ENCODE data around the gene LIX1L. TPM values are rescaled to one million over a fixed set of nuclear protein-coding genes. Genes with fewer than 3 reads are reported as not detected.
A peak's percentile ranks its signal among the peaks of the same experiment; 100 is the strongest.

The LIX1L gene
- total and polyA plus RNA-seq, 2 of the 13 experiments (the other 11 are each of a cell fraction or from before 2014, with no cell fraction given) = 8.1 to 24.9 TPM

DNA sequence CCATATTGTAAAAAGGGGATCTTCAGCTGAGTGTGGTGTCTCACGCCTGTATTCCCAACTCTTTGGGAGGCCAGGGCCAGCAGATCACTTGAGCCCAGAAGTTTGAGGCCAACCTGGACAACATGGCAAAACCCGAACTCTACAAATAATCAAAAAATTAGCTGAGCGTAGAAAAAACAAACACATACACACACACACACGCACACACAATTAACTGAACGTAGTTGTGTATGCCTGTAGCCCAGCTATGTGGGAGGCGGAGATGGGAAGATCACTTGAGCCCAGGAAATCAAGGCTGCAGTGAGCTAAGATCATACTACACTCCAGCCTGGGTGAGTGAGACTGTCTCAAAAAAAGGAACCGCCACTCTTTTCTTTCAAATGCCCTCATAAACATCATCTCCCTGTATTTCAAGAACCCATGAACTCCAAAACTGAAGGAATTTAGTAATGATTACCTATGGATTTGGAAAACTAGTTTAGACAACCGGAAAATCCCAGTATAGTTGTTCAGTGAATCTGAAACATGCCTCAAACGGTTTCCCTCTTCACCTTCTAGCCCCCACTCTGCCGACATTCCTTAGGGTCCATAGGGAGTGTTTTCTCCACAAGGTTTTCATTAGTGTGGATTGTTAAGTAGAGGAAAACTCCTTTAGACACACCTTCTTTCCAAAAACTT, 34.1 kb upstream of the LIX1L start (continued):
- TF ChIP-seq, protein P1, sequence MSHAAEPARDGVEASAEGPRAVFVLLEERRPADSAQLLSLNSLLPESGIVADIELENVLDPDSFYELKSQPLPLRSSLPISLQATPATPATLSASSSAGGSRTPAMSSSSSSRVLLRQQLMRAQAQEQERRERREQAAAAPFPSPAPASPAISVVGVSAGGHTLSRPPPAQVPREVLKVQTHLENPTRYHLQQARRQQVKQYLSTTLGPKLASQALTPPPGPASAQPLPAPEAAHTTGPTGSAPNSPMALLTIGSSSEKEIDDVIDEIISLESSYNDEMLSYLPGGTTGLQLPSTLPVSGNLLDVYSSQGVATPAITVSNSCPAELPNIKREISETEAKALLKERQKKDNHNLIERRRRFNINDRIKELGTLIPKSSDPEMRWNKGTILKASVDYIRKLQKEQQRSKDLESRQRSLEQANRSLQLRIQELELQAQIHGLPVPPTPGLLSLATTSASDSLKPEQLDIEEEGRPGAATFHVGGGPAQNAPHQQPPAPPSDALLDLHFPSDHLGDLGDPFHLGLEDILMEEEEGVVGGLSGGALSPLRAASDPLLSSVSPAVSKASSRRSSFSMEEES (CRISPR knock-in tag; IDR thresholded peaks at IDR 0.05) = no peak
- TF ChIP-seq JUND (CRISPR knock-in tag; IDR thresholded peaks at IDR 0.05) = no peak
- no peak for TF ChIP-seq IRX3 (CRISPR knock-in tag; IDR thresholded peaks at IDR 0.05; ENCODE audit: borderline replicate concordance, low read depth)
- no peak for TF ChIP-seq ZNF747 (CRISPR knock-in tag; IDR thresholded peaks at IDR 0.05; ENCODE audit: borderline replicate concordance)
- TF ChIP-seq ARNT2 (CRISPR knock-in tag; IDR thresholded peaks at IDR 0.05; ENCODE audit: low read depth) = no peak; the same call in 1 of the 2 replicates
- TF ChIP-seq ZKSCAN1 (IDR thresholded peaks at IDR 0.05; ENCODE audit: low read length) = no peak
- TF ChIP-seq CREB1 (IDR thresholded peaks at IDR 0.05) = no peak
- TF ChIP-seq CREB1 (CRISPR knock-in tag; IDR thresholded peaks at IDR 0.05) = no peak
- no peak for TF ChIP-seq SETDB1 (CRISPR knock-in tag; IDR thresholded peaks at IDR 0.05; ENCODE audit: borderline replicate concordance)
- no peak for TF ChIP-seq FOXP1 (IDR thresholded peaks at IDR 0.05)
- no peak for TF ChIP-seq FOXP1 (CRISPR knock-in tag; IDR thresholded peaks at IDR 0.05)
- no peak for TF ChIP-seq ZNF766 (CRISPR knock-in tag; IDR thresholded peaks at IDR 0.05; ENCODE audit: borderline replicate concordance)
- no peak for TF ChIP-seq HOXA7 (CRISPR knock-in tag; IDR thresholded peaks at IDR 0.05)
- peak; percentile 42; the same call in 1 of the 2 replicates for TF ChIP-seq FOXK1 (CRISPR knock-in tag; IDR thresholded peaks at IDR 0.05; ENCODE audit: borderline replicate concordance, low read depth)
- TF ChIP-seq NR3C1 (CRISPR knock-in tag; IDR thresholded peaks at IDR 0.05) = no peak
- no peak for TF ChIP-seq ZNF605 (CRISPR knock-in tag; IDR thresholded peaks at IDR 0.05)
- TF ChIP-seq NCOR1 (IDR thresholded peaks at IDR 0.05; ENCODE audit: borderline replicate concordance, low read length) = no peak
- TF ChIP-seq, protein P2, sequence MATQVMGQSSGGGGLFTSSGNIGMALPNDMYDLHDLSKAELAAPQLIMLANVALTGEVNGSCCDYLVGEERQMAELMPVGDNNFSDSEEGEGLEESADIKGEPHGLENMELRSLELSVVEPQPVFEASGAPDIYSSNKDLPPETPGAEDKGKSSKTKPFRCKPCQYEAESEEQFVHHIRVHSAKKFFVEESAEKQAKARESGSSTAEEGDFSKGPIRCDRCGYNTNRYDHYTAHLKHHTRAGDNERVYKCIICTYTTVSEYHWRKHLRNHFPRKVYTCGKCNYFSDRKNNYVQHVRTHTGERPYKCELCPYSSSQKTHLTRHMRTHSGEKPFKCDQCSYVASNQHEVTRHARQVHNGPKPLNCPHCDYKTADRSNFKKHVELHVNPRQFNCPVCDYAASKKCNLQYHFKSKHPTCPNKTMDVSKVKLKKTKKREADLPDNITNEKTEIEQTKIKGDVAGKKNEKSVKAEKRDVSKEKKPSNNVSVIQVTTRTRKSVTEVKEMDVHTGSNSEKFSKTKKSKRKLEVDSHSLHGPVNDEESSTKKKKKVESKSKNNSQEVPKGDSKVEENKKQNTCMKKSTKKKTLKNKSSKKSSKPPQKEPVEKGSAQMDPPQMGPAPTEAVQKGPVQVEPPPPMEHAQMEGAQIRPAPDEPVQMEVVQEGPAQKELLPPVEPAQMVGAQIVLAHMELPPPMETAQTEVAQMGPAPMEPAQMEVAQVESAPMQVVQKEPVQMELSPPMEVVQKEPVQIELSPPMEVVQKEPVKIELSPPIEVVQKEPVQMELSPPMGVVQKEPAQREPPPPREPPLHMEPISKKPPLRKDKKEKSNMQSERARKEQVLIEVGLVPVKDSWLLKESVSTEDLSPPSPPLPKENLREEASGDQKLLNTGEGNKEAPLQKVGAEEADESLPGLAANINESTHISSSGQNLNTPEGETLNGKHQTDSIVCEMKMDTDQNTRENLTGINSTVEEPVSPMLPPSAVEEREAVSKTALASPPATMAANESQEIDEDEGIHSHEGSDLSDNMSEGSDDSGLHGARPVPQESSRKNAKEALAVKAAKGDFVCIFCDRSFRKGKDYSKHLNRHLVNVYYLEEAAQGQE (IDR thresholded peaks at IDR 0.05; ENCODE audit: borderline replicate concordance in 1 of 2, low read depth in 1 of 2, low read length in 2 of 2) = no peak
- TF ChIP-seq NBN (conservative IDR thresholded peaks at IDR 0.05) = no peak
- TF ChIP-seq, protein P3, sequence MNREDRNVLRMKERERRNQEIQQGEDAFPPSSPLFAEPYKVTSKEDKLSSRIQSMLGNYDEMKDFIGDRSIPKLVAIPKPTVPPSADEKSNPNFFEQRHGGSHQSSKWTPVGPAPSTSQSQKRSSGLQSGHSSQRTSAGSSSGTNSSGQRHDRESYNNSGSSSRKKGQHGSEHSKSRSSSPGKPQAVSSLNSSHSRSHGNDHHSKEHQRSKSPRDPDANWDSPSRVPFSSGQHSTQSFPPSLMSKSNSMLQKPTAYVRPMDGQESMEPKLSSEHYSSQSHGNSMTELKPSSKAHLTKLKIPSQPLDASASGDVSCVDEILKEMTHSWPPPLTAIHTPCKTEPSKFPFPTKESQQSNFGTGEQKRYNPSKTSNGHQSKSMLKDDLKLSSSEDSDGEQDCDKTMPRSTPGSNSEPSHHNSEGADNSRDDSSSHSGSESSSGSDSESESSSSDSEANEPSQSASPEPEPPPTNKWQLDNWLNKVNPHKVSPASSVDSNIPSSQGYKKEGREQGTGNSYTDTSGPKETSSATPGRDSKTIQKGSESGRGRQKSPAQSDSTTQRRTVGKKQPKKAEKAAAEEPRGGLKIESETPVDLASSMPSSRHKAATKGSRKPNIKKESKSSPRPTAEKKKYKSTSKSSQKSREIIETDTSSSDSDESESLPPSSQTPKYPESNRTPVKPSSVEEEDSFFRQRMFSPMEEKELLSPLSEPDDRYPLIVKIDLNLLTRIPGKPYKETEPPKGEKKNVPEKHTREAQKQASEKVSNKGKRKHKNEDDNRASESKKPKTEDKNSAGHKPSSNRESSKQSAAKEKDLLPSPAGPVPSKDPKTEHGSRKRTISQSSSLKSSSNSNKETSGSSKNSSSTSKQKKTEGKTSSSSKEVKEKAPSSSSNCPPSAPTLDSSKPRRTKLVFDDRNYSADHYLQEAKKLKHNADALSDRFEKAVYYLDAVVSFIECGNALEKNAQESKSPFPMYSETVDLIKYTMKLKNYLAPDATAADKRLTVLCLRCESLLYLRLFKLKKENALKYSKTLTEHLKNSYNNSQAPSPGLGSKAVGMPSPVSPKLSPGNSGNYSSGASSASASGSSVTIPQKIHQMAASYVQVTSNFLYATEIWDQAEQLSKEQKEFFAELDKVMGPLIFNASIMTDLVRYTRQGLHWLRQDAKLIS (CRISPR knock-in tag; IDR thresholded peaks at IDR 0.05) = peak; percentile 89
- no peak for TF ChIP-seq HHEX (CRISPR knock-in tag; IDR thresholded peaks at IDR 0.05)
- no peak for TF ChIP-seq ZNF44 (CRISPR knock-in tag; IDR thresholded peaks at IDR 0.05)
- TF ChIP-seq ZNF326 (CRISPR knock-in tag; IDR thresholded peaks at IDR 0.05; ENCODE audit: borderline replicate concordance) = no peak
- TF ChIP-seq CHCHD3 (CRISPR knock-in tag; IDR thresholded peaks at IDR 0.05) = no peak

Measured in HepG2 (cell line).